Effector CD4-positive, alpha-beta T cell (primary cell): ENCODE data around the gene AGT.
"Not testable (repeated sequence)": the region's sequence is repeated elsewhere in the genome, so short reads cannot be mapped to it uniquely, and the experiment has no call there.

Source experiments
- DNase-seq: peaks from one replicate; pipeline ENCODE4 v3.0.0-alpha.2; 2020

Gene AGT

DNA sequence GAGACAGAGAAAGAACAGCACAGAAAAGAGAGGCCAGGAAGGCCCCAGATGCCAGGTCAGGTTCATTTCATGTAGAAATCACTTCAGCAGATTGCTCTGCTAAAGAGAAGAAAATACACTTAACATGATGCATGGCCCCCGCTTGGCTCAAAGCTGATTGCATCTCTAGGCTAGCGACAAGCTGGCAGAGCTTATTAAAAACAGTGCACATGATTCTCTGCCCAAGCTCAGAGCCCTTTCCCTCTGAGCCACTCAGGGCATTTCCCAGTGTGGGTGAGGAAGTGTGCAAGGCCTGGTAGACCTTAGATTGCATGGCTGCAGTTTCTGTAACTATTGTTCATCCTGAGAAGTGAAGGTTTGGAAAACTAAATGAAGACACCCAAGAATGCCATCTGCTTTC lies 30.0 kb upstream of the AGT start:
- DNase-seq, result no peak

DNA sequence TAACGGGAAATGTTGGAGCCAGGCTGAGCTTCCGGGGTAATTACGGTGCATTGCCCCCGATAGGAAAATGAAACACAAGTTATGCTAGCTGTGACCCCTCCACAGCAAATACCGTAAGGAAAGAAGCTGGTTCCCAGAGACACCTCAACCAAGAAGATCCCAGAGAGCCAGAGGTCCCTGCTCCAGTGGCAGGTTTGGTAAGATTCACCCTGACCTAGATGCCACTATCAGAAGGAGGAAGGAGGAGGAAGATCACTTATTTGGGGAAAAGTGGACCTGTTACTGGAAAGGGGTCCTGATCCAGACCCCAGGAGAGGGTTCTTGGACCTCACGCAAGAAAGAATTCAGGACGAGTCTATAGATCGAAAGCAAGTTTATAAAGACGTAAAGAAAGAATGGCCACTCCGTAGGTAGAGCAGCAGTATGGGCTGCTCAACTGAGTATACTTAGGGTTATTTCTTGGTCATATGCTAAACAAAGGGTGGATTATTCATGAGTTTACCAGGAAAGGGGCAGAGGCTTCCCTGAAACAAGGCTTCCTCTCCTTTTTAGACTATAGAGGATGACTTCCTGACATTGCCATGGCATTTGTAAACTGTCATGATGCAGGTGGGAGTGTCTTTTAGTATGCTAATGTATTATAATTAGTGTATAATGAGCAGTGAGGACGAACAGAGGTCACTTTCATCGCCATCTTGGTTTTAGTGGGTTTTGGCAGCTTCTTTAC lies 25.8 kb upstream of the AGT start:
- DNase-seq, result no peak

DNA sequence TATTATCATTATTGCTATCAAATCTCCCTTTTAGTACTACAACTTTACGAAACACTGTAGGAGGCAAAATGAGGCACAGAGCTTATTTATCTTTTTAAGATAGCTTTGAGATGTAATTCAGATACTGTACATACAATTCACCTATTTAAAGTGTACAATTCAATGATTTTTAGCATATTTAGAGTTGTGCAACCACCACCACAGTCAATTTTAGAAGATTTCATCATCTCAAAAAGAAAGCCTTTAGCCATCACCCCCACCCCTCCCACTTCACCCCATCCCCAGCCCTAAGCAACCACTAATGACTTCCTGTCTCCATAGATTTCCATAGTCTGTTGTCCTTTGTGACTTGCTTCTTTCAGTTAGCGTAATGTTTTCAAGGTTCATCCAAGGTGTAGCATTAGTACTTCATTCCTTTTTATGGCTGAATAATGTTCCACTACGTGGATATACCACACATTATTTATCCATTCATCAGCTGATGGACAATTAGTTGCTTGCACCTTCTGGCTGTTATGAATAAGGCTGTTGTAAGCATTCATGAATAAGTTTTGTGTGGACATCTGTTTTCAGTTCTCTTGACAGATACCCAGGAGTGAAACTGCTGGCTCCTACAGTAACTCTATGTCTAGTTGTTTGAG lies 23.8 kb upstream of the AGT start:
- DNase-seq, result no peak

DNA sequence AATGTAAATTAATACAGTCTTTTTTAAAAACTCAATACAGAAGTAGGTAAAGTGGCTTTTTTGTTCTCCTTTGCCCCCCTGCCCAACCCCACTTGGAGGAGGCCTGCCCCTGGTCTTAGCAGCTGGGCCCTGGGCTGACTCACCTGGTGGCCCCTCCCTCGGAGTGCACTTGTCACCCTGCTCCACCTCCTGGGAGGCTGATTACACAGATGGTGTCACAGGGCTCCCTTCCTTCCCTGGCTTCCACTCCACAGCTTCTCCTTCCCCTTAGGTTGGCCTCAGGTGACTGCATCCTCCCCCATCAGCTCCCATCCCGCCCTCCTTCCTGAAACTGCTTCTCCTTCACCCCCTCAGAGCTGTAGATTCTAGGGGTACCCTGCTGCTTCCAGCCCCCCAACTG lies 21.5 kb upstream of the AGT start:
- no peak for DNase-seq

DNA sequence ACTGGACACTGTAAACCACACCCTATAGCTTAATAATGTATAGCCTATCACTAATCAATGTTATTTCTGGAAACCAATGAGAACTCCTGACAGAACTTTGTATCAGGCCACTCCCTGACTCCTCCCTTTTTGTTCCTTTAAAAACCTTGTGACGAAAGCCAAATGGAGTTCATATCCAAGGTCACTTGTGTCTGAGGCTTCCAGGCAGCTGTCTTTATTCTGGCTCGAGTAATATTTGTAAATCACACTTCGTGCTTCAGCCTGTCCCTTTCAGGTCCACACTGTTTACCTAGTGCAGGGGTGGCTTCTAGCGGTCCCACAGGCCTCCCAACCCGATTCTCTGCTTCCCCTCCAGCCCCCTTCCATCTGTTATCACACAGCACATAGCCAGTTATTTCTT lies 17.1 kb upstream of the AGT start:
- DNase-seq, result no peak

DNA sequence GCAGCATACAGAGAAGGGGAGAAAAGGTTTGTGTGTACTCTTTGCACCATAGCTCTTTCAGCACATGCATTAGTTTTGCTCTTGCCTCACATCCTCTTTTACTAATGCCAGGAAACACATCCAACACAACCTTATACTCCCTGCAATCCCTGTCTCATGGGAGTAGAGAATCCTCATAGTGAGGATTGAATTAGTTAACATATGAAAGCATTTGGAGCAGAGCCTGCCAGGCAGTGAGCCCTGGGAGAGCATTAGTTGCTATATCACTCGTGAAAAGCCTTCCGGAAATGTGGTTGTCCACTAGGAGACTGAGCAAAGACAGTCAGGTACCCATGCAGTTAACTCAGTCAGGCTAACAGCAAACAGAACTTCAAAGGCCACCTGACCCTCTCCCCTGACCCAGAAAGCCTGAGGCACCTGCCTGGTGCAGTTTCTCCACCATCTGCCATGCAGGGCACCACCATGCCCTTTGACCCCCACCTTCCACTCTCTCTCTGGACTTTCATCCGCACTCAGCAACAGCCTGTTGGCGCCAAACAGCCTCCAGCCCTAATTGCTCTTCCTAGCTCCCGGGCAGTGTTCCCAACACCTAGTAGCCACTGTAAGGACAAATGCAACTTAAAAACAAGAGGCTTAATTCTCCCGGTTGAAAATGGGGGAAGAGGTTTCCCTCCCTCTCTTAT lies 14.9 kb upstream of the AGT start:
- no peak for DNase-seq

DNA sequence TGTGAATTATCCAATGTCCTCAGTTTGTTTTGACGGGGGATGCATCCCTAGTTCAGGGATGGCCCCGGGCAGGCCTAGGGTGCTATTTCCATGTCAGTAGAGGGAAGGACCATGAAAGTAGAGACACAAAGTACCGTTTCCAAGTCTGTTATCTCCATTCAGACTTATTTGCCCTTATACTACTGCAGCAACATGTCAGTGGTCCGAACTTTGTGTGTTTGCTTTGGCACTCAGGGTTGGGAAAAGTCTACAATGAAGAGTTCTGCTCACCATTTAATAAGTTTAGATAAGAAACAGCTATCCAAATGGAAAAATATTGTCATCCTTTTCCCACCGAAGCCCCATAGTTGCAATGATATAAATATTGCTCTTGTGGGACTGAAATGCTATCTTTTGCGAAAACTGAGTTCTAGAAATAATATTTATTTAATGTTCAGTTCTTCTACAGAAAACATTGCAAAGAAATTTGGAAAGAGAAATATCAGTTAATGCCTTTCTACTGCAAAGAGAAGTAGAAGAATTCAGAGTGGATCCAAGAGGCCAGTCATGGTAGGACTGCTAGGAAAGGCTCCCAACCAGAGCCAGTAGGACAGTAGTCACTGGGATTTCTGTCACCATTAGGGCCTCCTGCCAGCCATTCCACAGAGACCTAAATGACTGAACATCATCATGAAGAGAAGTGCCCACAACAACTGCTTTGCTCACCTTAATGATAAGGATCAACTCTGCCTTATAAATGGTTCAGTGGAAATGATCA lies 11.5 kb upstream of the AGT start:
- no peak for DNase-seq

DNA sequence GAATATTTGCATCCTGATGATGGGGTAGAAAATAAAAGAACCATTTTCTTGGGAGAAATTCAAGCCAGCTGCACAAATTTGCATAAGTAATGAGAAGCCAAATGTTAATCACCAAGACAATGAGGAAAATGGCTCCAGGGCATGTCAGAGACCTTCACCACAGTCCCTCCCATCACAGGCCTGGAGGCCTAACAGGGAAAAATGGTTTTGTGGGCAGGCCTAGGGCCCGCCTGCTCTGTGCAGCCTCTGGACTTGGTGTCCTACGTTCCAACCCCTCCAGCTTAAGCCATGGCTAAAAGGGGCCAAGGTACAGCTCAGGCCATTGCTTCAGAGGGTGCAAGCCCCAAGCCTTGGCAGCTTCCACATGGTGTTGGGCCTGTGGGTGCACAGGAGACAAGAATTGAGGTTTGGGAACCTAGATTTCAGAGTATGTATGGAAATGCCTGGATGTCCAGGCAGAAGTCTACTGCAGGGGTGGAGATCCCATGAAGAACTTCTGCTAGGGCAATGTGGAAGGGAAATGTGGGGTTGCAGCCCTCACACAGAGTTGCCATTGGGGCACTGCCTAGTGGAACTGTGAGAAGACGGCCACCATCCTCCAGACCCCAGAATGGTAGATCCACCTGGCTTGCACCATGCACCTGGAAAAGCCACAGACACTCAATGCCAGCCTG lies 8.1 kb upstream of the AGT start:
- not testable (repeated sequence) for DNase-seq

DNA sequence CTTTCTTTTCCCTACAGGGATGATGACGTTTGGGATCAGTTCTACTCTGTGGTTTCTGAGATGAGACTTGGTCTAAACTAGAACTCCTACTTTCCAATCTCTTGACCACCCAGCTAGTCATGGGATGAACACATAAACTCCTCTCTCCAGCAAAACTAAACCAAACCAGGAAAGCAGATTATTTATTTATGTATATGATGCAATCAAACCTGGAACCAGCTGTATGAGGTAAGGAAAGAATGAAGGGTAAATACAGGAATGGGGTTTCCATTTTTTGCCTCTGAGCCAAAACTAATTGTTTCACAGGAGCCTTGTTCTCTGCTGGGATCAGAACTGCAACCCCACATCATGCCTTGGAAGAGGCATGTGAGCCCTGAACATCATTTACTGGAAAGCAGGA lies 3.3 kb upstream of the AGT start:
- no peak for DNase-seq

DNA sequence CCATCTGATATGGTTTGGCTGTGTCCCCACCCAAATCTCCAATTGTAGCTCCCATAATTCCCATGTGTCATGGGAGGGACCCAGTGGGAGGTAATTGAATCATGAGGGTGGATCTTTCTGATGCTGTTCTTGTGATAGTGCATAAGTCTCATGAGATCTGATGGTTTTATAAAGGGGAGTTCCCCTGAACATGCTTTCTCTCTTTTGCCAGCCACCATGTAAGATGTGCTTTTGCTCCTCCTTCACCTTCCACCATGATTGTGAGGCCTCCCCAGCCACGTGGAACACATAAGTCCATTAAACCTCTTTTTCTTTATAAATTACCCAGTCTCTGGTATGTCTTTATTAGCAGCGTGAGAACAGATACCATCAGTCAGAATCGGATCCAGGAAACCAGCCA lies 2.5 kb upstream of the AGT start:
- DNase-seq, result not testable (repeated sequence)

DNA sequence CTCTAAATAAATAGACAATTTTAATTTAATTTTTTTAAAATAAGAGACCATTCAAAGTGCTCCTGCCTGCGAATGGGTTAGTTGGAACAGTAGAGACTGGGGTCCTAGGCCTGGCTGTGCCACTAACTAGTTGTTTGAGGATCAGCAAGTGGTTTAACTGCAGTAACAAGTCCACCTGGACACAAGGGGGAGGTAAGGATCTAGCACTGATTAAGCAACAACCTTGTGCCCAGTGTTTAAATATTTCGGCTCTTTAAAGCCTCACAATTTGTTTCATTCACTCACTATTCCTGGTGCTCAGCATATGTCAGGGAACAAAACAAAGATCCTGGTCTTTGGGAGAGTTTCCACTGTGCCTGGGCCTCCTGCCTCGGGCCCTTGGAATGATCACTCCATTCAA lies 1.6 kb upstream of the AGT start:
- DNase-seq, result no peak

DNA sequence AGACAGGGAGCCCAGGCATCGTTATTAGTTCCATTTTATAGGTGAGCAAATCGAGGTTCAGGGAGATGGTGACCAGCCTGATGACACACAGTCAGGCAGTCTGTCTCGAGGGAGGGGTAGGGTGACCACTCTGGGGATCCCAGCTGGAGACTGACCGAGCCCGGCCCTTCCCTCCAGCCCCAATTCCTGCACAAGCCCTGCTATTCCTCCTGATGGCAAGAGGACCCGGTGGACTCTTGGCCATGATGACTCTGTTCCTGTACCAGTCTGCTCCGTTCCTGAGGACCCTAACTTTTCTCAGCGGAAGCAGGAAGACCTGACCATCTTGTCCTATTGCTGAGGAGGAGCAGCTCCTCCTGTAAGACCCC lies 391 bp downstream of the AGT start:
- no peak for DNase-seq

DNA sequence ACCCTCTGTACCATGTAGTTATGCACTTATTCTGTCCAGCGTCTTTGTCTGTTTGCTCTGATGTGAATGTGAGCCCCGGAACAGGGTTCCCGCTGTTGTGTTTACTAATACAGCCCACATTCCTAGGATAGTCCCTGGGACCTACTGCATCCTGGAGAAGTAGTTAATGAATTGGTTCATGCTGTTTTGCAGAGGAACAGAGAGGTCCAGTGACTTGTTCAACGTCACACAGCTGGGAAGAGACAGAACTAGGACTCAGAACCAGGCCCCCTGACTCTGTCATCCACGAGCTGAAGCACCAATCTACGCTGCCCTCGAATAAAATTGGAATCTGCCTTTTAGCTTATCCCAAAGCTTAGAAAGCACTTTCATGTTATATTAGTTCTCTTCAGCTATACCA lies 784 bp downstream of the AGT start:
- DNase-seq, result no peak

DNA sequence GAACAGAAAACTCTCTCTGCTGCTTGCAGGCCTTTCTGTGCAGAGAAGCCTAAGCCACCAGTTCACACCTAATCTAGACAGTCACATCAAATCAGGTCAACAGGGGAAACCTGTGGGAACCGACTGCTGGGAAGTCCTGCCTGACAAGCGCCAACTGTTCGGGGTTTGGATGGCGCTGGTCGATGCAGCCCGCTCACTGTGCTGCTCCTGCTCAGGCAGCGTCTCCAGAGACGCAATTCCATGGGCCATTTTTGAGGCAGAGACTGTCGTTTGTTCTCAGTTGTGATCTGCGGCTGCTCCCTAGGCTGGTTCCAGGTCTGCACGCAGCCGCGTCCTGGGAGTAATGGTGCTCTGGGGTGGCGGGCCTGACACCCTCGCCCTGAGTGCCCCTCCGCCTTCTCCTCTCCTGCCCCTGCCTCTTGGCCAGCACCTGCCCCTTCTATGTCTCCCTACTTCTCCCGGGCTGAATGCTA lies 1.4 kb downstream of the AGT start:
- no peak for DNase-seq

DNA sequence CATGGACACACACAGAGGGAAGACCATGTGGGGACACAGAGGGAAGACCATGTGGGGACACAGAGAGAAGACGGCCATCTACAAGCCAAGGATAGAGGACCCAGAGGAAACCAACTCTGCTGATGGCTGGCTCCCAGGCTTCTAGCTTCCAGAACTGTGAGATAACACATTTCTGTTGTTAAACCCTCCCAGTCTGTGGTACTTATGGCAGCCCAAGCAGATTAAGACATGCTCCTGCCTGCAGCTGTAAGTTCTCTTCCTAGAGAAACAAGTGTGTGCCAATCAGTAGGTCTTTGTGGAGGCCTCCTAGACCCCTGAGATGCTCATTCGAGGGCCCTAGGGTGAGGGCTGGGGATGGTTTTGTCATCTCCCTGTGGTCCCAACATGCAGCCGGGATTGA lies 2.7 kb downstream of the AGT start:
- no peak for DNase-seq

DNA sequence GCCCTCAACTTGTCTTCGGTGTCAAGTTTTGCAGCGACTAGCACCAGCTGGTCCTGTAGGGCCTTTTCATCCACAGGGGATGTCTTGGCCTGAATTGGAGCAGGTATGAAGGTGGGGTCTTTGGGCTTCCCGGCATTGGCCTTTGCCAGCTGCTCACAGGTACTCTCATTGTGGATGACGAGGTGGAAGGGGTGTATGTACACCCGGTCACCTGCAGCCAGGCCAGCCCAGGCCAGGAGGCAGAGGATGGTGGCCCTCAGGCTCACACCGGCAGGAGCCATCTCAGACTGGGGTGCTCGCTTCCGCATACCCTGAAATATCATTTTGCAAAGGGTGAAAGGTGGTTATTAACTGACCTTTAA lies 3.4 kb downstream of the AGT start:
- DNase-seq, result no peak

DNA sequence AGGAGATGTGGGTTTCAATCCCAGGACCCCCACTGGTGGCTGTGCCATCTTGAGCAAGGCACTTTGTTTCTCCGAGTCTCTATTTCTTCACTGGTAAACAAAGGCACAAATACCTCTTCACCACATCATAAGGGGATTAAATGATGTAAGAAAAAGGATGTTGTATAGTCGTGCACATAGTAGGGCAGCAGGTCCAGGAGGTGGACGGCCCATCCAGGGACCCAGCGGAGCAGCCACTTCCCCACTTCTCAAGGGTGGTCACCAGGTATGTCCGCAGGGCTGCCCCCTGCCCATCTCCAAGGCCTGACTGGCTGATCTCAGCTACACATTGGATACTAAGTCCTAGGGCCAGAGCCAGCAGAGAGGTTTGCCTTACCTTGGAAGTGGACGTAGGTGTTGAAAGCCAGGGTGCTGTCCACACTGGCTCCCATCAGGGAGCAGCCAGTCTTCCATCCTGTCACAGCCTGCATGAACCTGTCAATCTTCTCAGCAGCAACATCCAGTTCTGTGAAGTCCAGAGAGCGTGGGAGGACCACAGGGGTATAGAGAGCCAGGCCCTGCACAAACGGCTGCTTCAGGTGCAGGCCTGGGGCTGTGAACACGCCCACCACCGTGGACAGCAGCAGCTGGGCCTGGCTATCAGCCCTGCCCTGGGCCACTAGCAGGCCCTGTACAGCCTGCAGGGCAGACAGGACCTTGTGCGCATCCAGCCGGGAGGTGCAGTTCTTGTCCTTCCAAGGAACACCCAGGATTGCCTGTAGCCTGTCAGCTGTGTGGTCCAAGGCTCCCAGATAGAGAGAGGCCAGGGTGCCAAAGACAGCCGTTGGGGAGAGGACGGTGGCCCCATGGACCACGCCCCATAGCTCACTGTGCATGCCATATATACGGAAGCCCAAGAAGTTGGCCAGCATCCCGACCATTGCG lies 4.0 kb downstream of the AGT start:
- DNase-seq, result no peak

DNA sequence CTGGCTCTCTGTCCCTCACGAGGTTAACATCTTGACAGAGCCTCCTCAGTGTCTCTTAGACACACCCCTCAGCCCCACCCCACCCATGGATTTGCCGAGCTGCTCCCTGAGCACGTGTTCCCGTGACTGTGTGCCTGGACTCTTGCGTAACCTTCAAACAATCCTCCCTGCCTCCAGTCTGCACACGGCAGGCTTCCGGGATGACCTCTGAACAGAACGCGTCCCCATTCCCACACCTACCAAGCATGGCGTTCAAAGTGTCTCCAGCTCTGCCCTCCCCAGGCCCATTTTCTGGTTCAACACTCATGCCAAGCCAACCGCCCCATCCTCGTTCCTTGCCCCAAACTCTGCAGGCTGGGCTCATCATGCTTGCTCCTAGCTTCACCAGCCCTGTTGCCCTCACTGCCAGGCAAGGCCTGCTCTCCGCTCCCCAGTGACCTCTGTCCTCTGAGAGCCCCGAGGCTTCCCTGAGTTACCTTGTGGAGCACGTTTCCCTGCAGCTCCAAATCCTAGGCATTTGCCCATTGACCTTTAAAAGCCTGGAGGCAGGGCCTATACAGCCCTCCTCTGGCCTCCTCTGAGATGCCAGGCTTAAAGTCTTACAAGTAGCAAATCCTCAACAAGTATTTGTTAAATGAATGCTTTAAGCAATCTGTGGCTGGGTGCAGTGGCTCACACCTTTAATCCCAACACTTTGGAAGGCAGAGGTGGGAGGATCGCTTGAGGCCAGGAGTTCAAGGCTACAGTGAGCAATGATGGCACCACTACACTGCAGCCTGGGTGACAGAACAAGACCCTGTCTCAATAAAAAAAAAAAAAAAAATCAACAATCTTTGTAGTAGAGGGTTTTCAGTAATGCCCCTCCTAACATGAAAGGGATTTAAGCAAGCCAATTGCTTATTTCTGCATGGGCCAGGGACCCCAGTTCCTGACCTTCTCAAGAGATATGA lies 5.0 kb downstream of the AGT start:
- no peak for DNase-seq

DNA sequence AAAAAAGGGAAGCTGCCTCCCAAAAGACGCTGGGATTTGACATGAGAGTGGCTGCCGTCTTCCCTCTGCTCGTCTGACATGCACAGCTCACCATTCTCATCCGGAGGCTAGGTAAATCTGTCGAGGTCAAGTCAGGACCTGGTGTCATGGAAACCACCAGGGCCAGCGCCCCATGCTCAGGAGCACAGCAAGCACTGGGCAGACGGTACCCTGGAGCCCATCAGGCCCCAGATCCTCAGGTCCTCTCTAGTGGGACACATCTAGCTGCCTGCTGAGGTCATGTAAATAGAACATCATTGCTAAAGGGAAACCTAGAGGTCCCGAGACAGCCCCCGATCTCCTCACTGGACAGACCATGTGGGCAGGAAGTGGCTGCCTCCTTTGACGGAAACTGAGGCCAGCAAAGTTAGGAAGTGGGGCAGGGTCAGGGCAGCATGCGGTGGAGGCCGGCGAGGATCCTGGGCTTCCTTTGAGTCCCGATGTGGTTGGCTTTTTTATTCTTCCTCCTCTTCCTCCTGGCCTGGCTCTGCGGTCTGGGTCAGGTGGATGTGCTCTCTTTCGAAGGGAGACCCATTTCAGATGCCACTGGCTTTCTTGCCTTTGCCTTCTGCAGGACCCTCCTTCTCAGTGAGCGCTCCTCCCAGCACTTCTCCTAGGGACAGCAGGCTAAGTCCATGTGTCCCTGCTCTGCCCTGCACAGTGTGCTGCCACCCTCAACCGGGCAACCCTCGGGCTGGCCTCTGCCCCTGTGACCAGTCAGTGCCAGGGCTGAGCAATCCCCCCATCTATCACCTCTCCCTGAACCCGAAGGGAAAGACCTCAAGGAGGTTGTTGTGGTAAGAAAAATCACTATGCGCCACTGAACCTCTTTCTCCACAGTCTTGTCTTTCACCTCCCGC lies 5.9 kb downstream of the AGT start:
- no peak for DNase-seq
